ENCODE data around the gene RNF215.

DNA sequence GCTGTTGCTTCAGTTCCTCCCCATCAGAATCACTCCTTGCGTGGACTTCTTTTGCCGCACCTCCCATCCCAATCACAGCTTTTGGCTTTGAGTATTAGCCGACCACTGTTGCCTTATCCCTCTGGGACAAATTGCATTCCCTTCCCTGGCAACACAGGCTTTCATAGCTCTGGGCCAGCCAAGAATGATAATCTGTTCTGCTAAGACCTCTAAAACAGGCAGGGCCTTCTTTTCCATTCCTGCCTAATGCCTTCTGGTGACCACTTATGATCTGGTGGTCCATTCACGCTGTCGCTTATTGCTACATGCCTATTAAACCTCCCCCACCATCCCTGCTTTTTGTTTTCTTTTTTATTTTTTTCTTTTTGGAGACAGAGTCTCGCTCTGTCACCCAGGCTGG lies 19.2 kb upstream of the RNF215 start:
- TF ChIP-seq POLR2A (IDR thresholded peaks at IDR 0.05; ENCODE audit: low read depth, low read length) (no peak), POLR2AphosphoS5 (IDR thresholded peaks at IDR 0.05; ENCODE audit: low read depth, low read length) (no peak), SPI1 (IDR thresholded peaks at IDR 0.05; ENCODE audit: low read depth, low read length) (no peak), TAF1 (IDR thresholded peaks at IDR 0.05; ENCODE audit: low read depth, low read length) (no peak)
